Measurements from ENCODE around the gene PBX4.

DNA sequence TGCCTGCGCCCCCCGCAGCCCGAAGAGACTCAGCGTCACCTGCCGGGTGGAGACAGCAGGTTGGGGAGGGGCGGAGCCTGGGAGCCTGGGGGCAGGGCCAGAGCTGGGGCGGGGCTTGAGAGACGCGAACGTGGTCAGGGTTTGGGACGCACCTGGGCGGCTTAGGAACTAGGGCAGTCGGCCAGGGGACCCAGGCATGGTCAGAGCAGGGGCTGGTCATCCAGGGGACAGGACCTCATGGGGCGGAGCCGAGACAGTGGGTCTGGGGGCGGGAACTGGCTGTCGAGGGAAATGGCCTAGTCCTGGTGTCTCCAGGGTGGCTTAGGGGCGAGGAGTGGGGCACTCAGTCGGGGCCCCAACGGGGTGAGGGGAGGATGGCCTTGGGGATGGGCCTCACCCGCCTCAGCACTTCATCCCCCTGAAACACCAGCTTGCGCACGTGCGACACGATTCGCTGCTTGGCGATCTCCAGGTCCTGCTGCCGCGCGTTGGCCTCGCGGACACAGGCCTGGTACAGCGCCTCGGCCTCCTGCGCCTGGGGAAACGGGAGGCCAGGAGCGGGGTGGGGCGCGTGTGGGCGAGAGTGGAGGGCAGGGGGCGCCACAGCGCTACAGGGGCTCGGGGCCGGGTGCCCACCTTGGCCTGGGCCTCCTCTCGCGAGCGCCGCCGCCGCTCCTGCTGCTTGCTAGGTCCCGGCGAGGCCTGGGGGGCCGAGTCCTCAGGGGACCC lies 19.2 kb upstream of the PBX4 start:
- TF ChIP-seq EZH2phosphoT487 (IDR thresholded peaks at IDR 0.05; ENCODE audit: unreplicated experiment) (no peak), EZH2 (IDR thresholded peaks at IDR 0.05; ENCODE audit: low read depth, unreplicated experiment) (no peak), JUNB (IDR thresholded peaks at IDR 0.05; ENCODE audit: unreplicated experiment) (no peak), ZNF114 (CRISPR knock-in tag; IDR thresholded peaks at IDR 0.05) (no peak), ZNF331 (CRISPR knock-in tag; IDR thresholded peaks at IDR 0.05; ENCODE audit: low read depth) (no peak), REST (IDR thresholded peaks at IDR 0.05; ENCODE audit: unreplicated experiment) (no peak), NANOG (IDR thresholded peaks at IDR 0.05; ENCODE audit: borderline replicate concordance) (no peak), POLR2AphosphoS5 (IDR thresholded peaks at IDR 0.05; ENCODE audit: low read depth) (peak; percentile 50; the same call in 1 of the 2 replicates), ETS1 (IDR thresholded peaks at IDR 0.05) (no peak), CREB1 (CRISPR knock-in tag; IDR thresholded peaks at IDR 0.05; ENCODE audit: low read depth) (no peak), ZNF462 (CRISPR knock-in tag; IDR thresholded peaks at IDR 0.05) (no peak)
- TF ChIP-seq, protein P1, sequence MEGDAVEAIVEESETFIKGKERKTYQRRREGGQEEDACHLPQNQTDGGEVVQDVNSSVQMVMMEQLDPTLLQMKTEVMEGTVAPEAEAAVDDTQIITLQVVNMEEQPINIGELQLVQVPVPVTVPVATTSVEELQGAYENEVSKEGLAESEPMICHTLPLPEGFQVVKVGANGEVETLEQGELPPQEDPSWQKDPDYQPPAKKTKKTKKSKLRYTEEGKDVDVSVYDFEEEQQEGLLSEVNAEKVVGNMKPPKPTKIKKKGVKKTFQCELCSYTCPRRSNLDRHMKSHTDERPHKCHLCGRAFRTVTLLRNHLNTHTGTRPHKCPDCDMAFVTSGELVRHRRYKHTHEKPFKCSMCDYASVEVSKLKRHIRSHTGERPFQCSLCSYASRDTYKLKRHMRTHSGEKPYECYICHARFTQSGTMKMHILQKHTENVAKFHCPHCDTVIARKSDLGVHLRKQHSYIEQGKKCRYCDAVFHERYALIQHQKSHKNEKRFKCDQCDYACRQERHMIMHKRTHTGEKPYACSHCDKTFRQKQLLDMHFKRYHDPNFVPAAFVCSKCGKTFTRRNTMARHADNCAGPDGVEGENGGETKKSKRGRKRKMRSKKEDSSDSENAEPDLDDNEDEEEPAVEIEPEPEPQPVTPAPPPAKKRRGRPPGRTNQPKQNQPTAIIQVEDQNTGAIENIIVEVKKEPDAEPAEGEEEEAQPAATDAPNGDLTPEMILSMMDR (conservative IDR thresholded peaks at IDR 0.05; ENCODE audit: low read depth in 2 of 2) = peak in 1 of 2 experiments; percentile 64; a peak in 3 of 4 replicates

Measured in GM23338 (cell line).